GM04503 (cell line): ENCODE results near the gene OR52E8.

Experiments
- DNase-seq: peaks from one replicate; pipeline ENCODE4 v3.0.0-alpha.2; 2012; ENCODE audit warnings: low read depth

The OR52E8 gene

GRCh38 chr11:5857590-5857989, at the start of gene OR52E8:
TSS of gene OR52E8 (minus strand) at chr11:5857690. CDS start at chr11:5857690, 0 bp downstream.
- no peak for DNase-seq

DNA sequence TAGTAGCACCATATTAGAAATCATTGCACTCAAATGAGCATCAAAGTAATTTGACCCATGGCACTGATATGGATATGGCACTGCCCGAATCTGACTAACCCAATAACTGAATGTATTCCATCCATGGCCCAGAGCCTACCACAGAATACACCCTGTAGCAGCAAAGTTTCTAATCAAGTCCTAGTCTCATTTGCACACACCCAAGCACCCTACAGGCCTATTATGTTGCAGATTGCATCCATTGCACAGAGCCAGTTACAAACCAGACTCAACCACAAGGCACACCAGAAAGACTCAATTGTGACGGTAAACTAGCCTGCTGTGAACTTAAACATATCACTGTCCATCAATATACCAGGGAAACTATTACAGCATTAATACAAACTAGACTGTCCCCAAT, 42.0 kb upstream of the OR52E8 start:
- DNase-seq: no peak

- no peak for DNase-seq
Measured at GRCh38 chr11:5892908-5893307, 35.4 kb upstream of the OR52E8 start, which contains the start of gene OR52E5. TSS of gene OR52E5 (plus strand) at chr11:5893208. CDS start at chr11:5900777, 7,569 bp downstream.

DNA sequence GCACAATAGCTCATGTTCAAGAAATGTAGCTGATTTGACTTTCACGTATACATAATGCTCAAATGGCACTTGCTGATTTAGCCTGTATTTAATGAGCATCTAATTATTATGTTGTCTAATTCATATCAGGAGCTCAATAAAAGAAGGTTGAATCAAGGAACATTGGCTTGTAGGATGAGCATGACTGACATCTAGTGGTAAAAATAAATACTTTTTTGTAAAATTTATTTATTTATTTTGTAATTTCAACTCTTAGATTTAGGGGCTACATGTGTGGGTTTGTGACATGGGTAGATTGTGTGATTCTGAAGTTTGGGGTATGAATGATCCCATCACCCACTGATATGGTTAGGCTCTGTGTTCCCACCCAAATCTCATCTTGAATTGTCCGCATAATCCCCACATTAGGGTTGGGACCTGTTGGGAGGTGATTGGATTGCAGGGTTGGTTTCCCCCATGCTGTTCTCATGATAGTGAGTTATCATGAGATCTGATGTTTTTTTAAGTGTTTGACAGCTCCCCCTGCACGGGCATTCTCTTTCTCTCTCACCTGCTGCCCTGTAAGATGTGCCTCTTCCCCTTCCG, 33.8 kb upstream of the OR52E8 start:
- no peak for DNase-seq

- no peak for DNase-seq
Measured at GRCh38 chr11:5887661-5888060, 30.2 kb upstream of the OR52E8 start.

DNA sequence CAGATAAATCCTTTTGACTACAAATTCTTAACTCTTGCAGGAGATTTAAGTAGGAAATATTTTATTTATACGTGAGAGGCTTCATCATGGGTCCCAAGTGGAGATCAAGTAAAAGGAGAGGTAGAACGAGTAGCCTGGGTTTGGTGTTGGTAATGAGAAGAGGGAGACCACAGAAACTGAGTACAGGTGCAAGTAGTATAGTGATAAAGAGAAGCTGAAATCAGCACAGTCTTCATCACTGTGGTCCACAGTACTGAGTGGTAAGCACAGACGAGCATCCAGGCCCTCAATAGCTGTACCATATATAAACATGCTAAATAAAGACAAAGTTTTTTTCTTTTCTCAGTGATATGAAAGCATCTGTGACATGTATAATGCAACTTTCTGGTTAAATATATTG, 29.7 kb upstream of the OR52E8 start:
- no peak for DNase-seq

DNA sequence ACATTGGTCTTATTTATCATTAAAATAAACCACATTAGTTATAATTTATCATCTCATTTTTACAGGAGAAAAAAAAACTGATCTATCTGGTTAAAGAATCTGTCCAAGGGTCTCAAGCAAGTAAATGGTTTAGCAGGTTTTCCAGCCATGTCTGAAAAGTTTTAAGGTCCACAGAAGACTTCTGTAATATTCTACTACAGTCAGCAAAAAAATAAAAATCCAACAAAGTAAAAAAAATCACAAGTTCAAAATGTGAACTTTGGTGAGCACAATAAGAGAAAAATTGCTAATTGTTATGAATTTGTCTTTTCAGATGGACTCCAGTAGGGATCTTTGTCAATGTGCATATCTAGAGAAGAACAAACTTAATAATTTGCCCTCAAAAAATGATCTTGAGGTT, 24.3 kb upstream of the OR52E8 start:
- no peak for DNase-seq

DNA sequence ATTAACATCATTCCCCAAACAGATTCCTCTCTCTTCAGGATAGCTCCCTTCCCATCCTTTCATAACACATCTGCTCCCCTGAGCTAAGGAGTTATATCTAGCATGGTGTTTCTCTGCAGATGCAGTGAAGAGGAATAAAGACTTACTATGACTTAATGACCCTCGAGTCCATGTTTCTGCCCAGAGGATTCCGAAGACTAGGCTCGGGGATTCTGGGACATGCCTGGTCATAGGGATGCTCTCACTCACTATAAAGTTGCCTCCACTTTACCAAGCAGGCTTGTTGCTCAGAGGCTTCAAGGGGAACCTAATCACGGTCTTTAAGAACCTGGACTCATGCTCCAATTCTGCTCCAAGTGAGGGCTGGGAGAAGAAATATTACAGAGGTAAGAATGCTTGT, 22.8 kb upstream of the OR52E8 start, which contains the start of gene OR52E4:
OR52E4 (plus strand) TSS at position 301 of the 400 bp plus-strand sequence. CDS start 3,664 bp downstream, outside the sequence.
- no peak for DNase-seq

GRCh38 chr11:5878564-5878963, 21.1 kb upstream of the OR52E8 start:
- DNase-seq: no peak

- no peak for DNase-seq
Measured at GRCh38 chr11:5865826-5866225, 8.3 kb upstream of the OR52E8 start.

DNA sequence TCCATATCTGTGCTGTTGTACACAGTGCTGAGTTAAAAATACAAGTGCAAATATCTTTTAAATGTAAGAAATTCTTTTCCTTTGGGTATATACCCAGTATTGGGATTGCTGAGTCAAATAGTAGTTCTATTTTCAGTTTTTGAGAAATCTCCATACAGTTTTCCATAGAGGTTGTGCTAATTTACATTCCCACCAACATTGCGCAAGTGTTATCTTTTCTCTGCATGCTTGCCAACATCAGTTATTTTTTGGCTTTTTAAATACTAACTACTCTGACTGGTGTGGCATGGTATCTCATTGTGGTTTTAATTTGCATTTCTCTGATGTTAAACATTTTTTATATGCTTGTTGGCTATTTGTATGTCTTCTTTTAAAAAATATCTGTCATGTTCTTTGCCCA, 6.5 kb downstream of the OR52E8 start:
- no peak for DNase-seq

GRCh38 chr11:5847711-5848110, 9.8 kb downstream of the OR52E8 start:
- DNase-seq: no peak

- no peak for DNase-seq
Measured at GRCh38 chr11:5846701-5847100, 10.8 kb downstream of the OR52E8 start.

GRCh38 chr11:5841797-5842196, 15.7 kb downstream of the OR52E8 start, which contains the start of gene OR52E6:
TSS of gene OR52E6 (minus strand) at chr11:5841897. CDS start at chr11:5841897, 0 bp downstream.
- DNase-seq: no peak

DNA sequence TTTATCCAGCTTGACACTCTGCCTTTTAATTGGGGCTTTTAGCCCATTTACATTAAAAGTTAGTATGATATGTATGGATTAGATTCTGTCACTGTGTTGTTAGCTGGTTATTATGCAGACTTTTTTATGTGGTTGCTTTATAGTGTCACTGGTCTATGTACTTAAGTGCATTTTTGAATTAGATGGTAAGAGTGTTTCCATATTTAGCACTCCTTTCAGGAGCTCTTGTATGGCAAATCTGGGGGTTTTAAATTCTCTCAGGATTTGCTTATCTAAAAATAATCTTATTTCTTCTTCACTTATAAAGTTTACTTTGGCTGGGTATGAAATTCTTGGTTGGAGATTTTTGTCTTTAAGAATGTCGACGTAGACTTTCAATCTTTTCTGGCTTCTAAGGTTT, 19.8 kb downstream of the OR52E8 start:
- no peak for DNase-seq

GRCh38 chr11:5833446-5833845, 24.0 kb downstream of the OR52E8 start:
- no peak for DNase-seq

- DNase-seq: no peak
Measured at GRCh38 chr11:5831196-5831829, 26.2 kb downstream of the OR52E8 start.

- no peak for DNase-seq
Measured at GRCh38 chr11:5818245-5818886, 39.1 kb downstream of the OR52E8 start.

DNA sequence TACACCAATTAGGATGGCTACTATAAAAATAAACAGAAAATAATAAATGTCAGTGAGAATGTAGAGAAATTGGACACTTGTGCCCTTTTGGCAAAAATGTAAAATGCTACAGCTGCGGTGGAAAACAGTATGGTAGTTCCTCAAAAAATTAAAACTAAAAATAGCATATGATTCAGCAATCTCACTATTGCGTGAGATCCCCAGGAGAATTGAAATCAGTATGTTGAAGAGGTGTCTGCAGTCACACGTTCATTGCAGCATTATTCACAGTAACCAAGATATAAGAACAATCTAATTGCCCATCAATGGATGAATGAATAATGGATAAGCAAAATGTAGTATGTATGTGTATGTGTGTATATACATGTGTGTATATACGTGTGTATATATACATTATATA, 42.0 kb downstream of the OR52E8 start:
- DNase-seq: no peak

DNA sequence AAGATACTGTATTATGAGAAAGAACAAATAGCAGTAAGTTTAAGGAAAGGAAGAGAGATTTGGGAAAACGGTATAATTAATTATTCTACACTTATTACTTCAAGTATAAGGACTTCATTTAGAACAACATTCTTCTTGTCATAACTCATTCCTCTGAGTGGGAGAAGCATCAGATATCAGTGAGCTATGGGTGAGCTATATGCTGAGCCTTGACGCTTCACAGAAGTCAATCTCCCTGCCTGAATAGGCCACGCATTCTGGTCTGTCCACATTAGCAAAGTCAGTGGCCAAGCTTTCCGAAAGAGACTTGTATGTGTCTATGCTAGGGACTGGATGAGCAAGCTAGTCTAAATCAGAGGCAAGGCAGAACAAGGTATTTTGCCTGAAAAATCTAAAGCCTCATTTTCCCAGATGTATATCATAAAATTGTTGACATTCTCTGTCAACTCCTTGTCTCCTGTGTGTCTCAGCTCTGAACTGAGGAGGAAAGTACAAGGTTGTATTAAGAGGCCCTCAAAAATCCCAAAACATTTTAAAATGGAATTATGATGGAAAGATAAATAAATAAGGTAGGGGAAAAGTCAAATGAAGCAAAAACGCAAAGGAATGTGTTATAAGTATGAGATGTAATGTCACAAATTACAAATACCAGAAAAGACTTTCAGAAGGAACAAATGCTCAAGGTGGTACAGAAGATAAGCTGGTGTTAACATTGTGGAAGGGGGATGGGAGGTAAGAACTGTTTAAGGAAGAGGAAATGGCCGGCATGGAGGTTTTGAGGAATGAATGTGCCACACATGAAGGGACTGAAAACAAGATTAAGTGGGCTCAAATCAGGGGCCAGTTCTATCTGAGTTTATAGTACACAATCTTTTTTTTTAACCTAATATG, 47.3 kb downstream of the OR52E8 start:
- no peak for DNase-seq

- DNase-seq: no peak
Measured at GRCh38 chr11:5809122-5809519, 48.4 kb downstream of the OR52E8 start.

DNA sequence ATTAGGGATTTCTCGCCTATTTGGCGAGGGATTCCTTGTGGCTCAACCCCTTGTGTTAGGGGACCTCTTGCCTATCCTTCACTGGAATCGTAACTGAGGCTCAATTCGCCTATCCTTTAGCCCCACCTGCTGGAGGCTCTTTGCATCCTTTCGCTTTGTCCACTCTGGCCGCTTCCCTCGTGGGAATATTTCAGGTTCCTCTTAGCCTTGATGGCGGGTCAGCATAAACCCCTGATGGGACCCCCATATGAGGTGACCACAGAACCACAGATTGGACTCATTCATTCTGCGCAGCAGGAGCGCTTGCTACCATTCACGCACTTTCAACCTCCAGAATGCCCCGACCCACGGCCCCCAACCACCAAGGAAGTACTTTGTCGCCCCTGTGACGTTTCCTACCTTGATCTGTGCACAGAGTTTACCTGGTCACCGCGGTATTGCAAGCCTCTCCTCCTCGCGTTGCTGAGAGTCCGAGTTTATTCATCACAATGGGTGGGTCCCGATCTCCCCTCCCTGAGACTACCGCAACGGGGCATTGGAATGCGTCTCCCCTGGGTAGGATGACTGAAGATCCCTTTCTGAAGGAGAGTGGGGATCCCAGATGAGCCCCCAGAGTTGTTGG, 48.9 kb downstream of the OR52E8 start, which contains the start of gene OR52N2:
OR52N2 (plus strand) TSS at position 425 of the 622 bp plus-strand sequence. CDS start 11,412 bp downstream, outside the sequence.
- peak; percentile 21 for DNase-seq
